ENCODE measurements around the gene RELL1. TPM values are rescaled to one million over a fixed set of nuclear protein-coding genes. Genes with fewer than 3 reads are reported as not detected.

The RELL1 gene
- total RNA-seq, 2 donors from 2014 or later, result 26.0 to 29.4 TPM

GRCh38 chr4:37615720-37616063 lies 70.5 kb downstream of the RELL1 start:
- no peak for DNase-seq
- no peak for ATAC-seq
- intact Hi-C loops (cut with DNase I), result no loop called here

GRCh38 chr4:37615059-37615719 lies 71.0 kb downstream of the RELL1 start:
- intact Hi-C loops (cut with DNase I), result no loop called here
- ATAC-seq (peak in 1 of 2 donors; percentile 49), DNase-seq (no peak)

GRCh38 chr4:37612811-37613210 lies 73.4 kb downstream of the RELL1 start:
- DNase-seq (no peak), ATAC-seq (no peak)
- intact Hi-C loops (cut with DNase I), result no loop called here

GRCh38 chr4:37609626-37610025 lies 76.5 kb downstream of the RELL1 start:
- intact Hi-C loops (cut with DNase I), result loop anchor here in 1 of 2 donors (10.0 kb wide), 1 partner anchor 425 kb away; no protein-coding TSS in a partner anchor
- ATAC-seq, result no peak
- DNase-seq, result no peak

- DNase-seq, result no peak
- no peak for ATAC-seq
- intact Hi-C loops (cut with DNase I), result loop anchor here in 1 of 2 donors (10.0 kb wide), 1 partner anchor 428 kb away; no protein-coding TSS in a partner anchor
These were observed 79.2 kb downstream of the RELL1 start for GRCh38 chr4:37607018-37607417.

- intact Hi-C loops (cut with DNase I), result loop anchor here in 1 of 2 donors (10.0 kb wide), 1 partner anchor 429 kb away; no protein-coding TSS in a partner anchor
- DNase-seq (no peak), ATAC-seq (no peak)
These were observed 80.2 kb downstream of the RELL1 start for GRCh38 chr4:37605843-37606565.

GRCh38 chr4:37604461-37604860 lies 81.7 kb downstream of the RELL1 start:
- intact Hi-C loops (cut with DNase I), result loop anchor here (5.0 to 10.0 kb wide), 2 partner anchors 193 to 430 kb away; no protein-coding TSS in a partner anchor
- no peak for ATAC-seq
- DNase-seq, result no peak

- DNase-seq (no peak), ATAC-seq (no peak)
- intact Hi-C loops (cut with DNase I), result loop anchor here (1.0 to 10.0 kb wide), 3 partner anchors 190 to 431 kb away; no protein-coding TSS in a partner anchor
These were observed 82.5 kb downstream of the RELL1 start for GRCh38 chr4:37603711-37604110.

GRCh38 chr4:37603070-37603468 lies 83.1 kb downstream of the RELL1 start:
- ATAC-seq (peak; percentile 93 to 94), DNase-seq (peak; percentile 81)
- intact Hi-C loops (cut with DNase I), result loop anchor here (1.0 to 10.0 kb wide), 3 partner anchors 190 to 432 kb away; no protein-coding TSS in a partner anchor

GRCh38 chr4:37602454-37603069 lies 83.6 kb downstream of the RELL1 start:
- no peak for DNase-seq
- intact Hi-C loops (cut with DNase I), result loop anchor here (1.0 to 10.0 kb wide), 3 partner anchors 191 to 432 kb away; no protein-coding TSS in a partner anchor
- ATAC-seq, result no peak

- peak in 1 of 2 donors; percentile 44 for ATAC-seq
- intact Hi-C loops (cut with DNase I), result loop anchor here (5.0 to 10.0 kb wide), 2 partner anchors 196 to 433 kb away; no protein-coding TSS in a partner anchor
- peak; percentile 54 for DNase-seq
These were observed 84.6 kb downstream of the RELL1 start for GRCh38 chr4:37601531-37601930.

- DNase-seq (no peak), ATAC-seq (no peak)
- intact Hi-C loops (cut with DNase I), result no loop called here
These were observed 86.9 kb downstream of the RELL1 start for GRCh38 chr4:37599092-37599790.

- DNase-seq (no peak), ATAC-seq (no peak)
- intact Hi-C loops (cut with DNase I), result no loop called here
These were observed 89.1 kb downstream of the RELL1 start for GRCh38 chr4:37597034-37597433.

GRCh38 chr4:37595875-37596680 lies 90.1 kb downstream of the RELL1 start:
- ATAC-seq (no peak), DNase-seq (no peak)
- intact Hi-C loops (cut with DNase I), result no loop called here

- ATAC-seq (no peak), DNase-seq (no peak)
- intact Hi-C loops (cut with DNase I), result no loop called here
These were observed 92.1 kb downstream of the RELL1 start for GRCh38 chr4:37594099-37594498.

GRCh38 chr4:37591349-37591748 lies 94.8 kb downstream of the RELL1 start:
- ATAC-seq (no peak), DNase-seq (no peak)
- intact Hi-C loops (cut with DNase I), result no loop called here

- intact Hi-C loops (cut with DNase I), result no loop called here
- ATAC-seq (no peak), DNase-seq (no peak)
These were observed 96.2 kb downstream of the RELL1 start for GRCh38 chr4:37590016-37590415.

GRCh38 chr4:37588150-37588549 lies 98.0 kb downstream of the RELL1 start:
- intact Hi-C loops (cut with DNase I), result no loop called here
- DNase-seq (no peak), ATAC-seq (no peak)

All from left cardiac atrium (tissue), 4 donors.